Fibroblast of lung (primary cell): ENCODE measurements around the gene CLEC16A. TPM values are rescaled to one million over a fixed set of nuclear protein-coding genes. Genes with fewer than 3 reads are reported as not detected.
A peak's percentile ranks its signal among the peaks of the same experiment; 100 is the strongest.

Experiments
- DNase-seq, 2 donors: peaks; one replicate each; pipeline versions ENCODE4 v3.0.0 to v3.0.0-alpha.2; 2010; ENCODE audit warnings: low read depth in 2 of 2
- H2AFZ ChIP-seq: 2 replicates; pipeline ENCODE4 v1.5.1; 2012; ENCODE audit warnings: low read length, control low read depth, inconsistent platforms
- H3K27ac ChIP-seq: 2 replicates; pipeline ENCODE4 v1.5.1; 2011; ENCODE audit warnings: low read length, control low read depth; ENCODE audit not compliant: insufficient read depth
- H3K27me3 ChIP-seq: 2 replicates; pipeline ENCODE4 v1.5.1; 2011; ENCODE audit warnings: mild to moderate bottlenecking, low read length; ENCODE audit not compliant: control insufficient read depth, insufficient read depth
- H3K36me3 ChIP-seq: 2 replicates; pipeline ENCODE4 v1.5.1; 2011; ENCODE audit warnings: low read length; ENCODE audit not compliant: control insufficient read depth, insufficient read depth
- H3K4me1 ChIP-seq: 2 replicates; pipeline ENCODE4 v1.5.1; 2011; ENCODE audit warnings: low read length; ENCODE audit not compliant: control insufficient read depth, insufficient read depth; ENCODE audit errors: extremely low read depth
- H3K4me2 ChIP-seq: 2 replicates; pipeline ENCODE4 v1.5.1; 2011; ENCODE audit warnings: low read length, control low read depth; ENCODE audit not compliant: insufficient read depth; ENCODE audit errors: extremely low read depth
- H3K4me3 ChIP-seq, 4 experiments: fragments of 200-600 bp in 1 of 4; sonication (generic) in 1 of 4; replicated peaks in 1 of 4; 2 replicates each; pipeline ENCODE4 v1.5.1; 2011 to 2016; ENCODE audit warnings: low read length in 4 of 4, low read depth in 3 of 4, mild to moderate bottlenecking in 3 of 4, control low read depth in 2 of 4, inconsistent platforms in 1 of 4, mixed read lengths in 1 of 4; ENCODE audit not compliant: insufficient read depth in 1 of 4; ENCODE audit errors: control extremely low read depth in 1 of 4
- H3K79me2 ChIP-seq: 2 replicates; pipeline ENCODE4 v1.5.1; 2012; ENCODE audit warnings: mild to moderate bottlenecking, low read length, inconsistent platforms; ENCODE audit not compliant: control insufficient read depth, insufficient read depth
- H3K9ac ChIP-seq: 2 replicates; pipeline ENCODE4 v1.5.1; 2011; ENCODE audit warnings: mild to moderate bottlenecking, low read length, control low read depth; ENCODE audit not compliant: insufficient read depth
- H3K9me3 ChIP-seq: 2 replicates; pipeline ENCODE4 v1.5.1; 2012; ENCODE audit warnings: low read depth, low read length; ENCODE audit not compliant: control insufficient read depth, insufficient read depth
- H4K20me1 ChIP-seq: 2 replicates; pipeline ENCODE4 v1.5.1; 2011; ENCODE audit warnings: low read length; ENCODE audit not compliant: control insufficient read depth, insufficient read depth; ENCODE audit errors: extremely low read depth
- EZH2 ChIP-seq: IDR thresholded peaks from 2 replicates; pipeline ENCODE4 v1.5.1; 2012; ENCODE audit warnings: low read length, control low read depth, mild to moderate bottlenecking; ENCODE audit errors: missing control alignments
- polyA plus RNA-seq, 2 donors: library from polyadenylated mRNA; depleted of rRNA in 1 of 2; stranded (reverse) in 1 of 2; unstranded in 1 of 2; fragments of >200 nt; gene quantifications; 2 replicates each; pipeline ENCODE4 v1.2.1, GENCODE V29; 2011 to 2012; ENCODE audit warnings: missing spikeins in 1 of 2
- total RNA-seq: library from RNA; depleted of rRNA; stranded (reverse); fragments of >200 nt; gene quantifications from 2 replicates; pipeline ENCODE4 v1.2.1, GENCODE V29; 2014
- TF ChIP-seq, protein P1 (sequence below), 2 donors: IDR thresholded peaks in 1 of 2; conservative IDR thresholded peaks in 1 of 2; 1 replicate in 1 of 2; 2 replicates in 1 of 2; pipeline ENCODE4 v1.5.1; 2011 to 2012; ENCODE audit warnings: low read length in 2 of 2, control low read depth in 1 of 2, inconsistent platforms in 1 of 2, low read depth in 1 of 2, mild to moderate bottlenecking in 1 of 2

Gene CLEC16A
- total and polyA plus RNA-seq, 2 donors (not counting 1 experiment from before 2014, with no cell fraction given) = 9.1 to 22.0 TPM

DNA sequence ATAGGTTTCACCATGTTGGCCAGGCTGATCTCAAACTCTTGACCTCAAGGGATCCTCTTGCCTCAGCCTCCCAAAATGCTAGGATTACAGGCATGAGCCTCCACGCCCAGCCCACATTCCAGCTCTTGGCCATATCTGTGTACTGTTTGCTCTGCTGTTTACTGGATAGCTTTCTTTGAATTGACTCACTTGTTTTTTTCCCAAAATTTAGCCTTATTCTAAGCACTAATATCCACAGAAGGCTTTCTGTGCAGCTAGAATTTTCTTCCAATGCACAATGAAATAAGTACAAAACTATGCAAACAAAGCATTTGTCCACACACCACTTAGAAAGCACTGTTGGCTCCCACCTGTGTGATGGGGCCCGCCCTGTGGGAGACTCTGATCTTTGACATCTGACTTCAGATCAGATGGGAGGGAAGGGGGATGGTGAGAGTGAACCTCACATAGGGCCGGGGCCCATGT lies 72.2 kb downstream of the CLEC16A start:
- DNase-seq = no peak
- H3K4me2 ChIP-seq = no peak overlapping the region
- peaks cover 8% of the 10 kb centered on the region for H3K4me1 ChIP-seq
- H3K27ac ChIP-seq = no peak overlapping the region
- no peaks in the 10 kb centered on the region for H3K27me3 ChIP-seq
- H4K20me1 ChIP-seq = no peaks in the 10 kb centered on the region
- H3K9me3 ChIP-seq = no peaks in the 10 kb centered on the region
- TF ChIP-seq EZH2 = no peak
- TF ChIP-seq, protein P1, sequence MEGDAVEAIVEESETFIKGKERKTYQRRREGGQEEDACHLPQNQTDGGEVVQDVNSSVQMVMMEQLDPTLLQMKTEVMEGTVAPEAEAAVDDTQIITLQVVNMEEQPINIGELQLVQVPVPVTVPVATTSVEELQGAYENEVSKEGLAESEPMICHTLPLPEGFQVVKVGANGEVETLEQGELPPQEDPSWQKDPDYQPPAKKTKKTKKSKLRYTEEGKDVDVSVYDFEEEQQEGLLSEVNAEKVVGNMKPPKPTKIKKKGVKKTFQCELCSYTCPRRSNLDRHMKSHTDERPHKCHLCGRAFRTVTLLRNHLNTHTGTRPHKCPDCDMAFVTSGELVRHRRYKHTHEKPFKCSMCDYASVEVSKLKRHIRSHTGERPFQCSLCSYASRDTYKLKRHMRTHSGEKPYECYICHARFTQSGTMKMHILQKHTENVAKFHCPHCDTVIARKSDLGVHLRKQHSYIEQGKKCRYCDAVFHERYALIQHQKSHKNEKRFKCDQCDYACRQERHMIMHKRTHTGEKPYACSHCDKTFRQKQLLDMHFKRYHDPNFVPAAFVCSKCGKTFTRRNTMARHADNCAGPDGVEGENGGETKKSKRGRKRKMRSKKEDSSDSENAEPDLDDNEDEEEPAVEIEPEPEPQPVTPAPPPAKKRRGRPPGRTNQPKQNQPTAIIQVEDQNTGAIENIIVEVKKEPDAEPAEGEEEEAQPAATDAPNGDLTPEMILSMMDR (conservative IDR thresholded peaks at IDR 0.05 in 1 of 2, IDR thresholded peaks at IDR 0.05 in 1 of 2; ENCODE audit: low read depth in 1 of 2, low read length in 2 of 2) = no peak
- no peak overlapping the region for H3K4me3 ChIP-seq
- no peaks in the 10 kb centered on the region for H3K79me2 ChIP-seq
- no peaks in the 10 kb centered on the region for H3K36me3 ChIP-seq
- H3K9ac ChIP-seq = no peak overlapping the region
- no peak overlapping the region for H2AFZ ChIP-seq

DNA sequence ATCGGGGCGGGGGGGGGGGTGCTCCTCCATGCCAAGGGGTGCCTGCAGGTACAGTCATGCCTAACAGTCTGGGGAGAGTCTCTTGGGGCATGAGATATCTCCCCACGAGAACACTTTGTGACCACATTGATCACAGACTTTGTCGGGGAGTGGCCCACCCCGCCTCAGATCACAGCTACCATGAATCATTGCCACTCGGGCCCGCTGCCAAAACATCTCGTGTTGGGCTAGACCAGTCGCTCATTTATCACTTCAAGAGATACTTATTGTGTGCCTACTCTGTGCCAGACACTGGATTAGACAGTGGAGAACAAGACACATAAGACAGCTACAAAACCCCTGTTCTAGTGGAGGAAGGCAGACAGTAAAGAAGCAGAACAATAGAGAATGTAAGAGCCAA lies 72.6 kb downstream of the CLEC16A start:
- Histone ChIP-seq H3K27ac (no peak overlapping the region), H3K4me1 (peaks cover 8% of the 10 kb centered on the region), H3K9me3 (no peaks in the 10 kb centered on the region), H4K20me1 (no peaks in the 10 kb centered on the region), H3K4me2 (no peak overlapping the region), H3K79me2 (no peaks in the 10 kb centered on the region), H2AFZ (no peak overlapping the region), H3K4me3 (no peak overlapping the region), H3K9ac (no peak overlapping the region), H3K27me3 (no peaks in the 10 kb centered on the region), H3K36me3 (no peaks in the 10 kb centered on the region)
- DNase-seq = peak; percentile 64 to 75
- TF ChIP-seq, protein P1 (conservative IDR thresholded peaks at IDR 0.05 in 1 of 2, IDR thresholded peaks at IDR 0.05 in 1 of 2; ENCODE audit: low read depth in 1 of 2, low read length in 2 of 2) = no peak
- no peak for TF ChIP-seq EZH2

DNA sequence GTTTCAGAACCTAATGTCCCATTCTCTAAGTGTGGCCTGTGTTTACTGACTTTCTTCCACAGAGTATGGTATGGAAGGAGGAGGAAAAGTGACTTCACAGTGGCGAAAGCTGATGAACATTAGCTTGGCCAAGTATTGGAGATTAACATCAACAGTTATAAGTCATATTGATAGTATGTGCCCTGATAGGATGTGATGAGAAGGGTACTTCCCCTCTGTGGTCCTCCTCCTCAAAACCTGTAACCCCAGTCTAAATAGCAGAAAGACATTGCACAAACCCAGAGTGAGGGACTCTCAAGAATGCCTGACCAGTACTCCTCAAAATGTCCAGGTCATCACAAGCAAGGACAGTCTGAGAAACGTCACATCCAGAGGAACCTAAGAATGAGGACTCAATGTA lies 73.1 kb downstream of the CLEC16A start:
- DNase-seq = no peak
- Histone ChIP-seq H3K27me3 (no peaks in the 10 kb centered on the region), H3K4me2 (no peak overlapping the region), H3K4me3 (no peak overlapping the region), H3K4me1 (peaks cover 8% of the 10 kb centered on the region), H4K20me1 (no peaks in the 10 kb centered on the region), H3K79me2 (no peaks in the 10 kb centered on the region), H3K9ac (no peak overlapping the region), H3K36me3 (no peaks in the 10 kb centered on the region), H3K27ac (no peak overlapping the region), H2AFZ (no peak overlapping the region), H3K9me3 (no peaks in the 10 kb centered on the region)
- TF ChIP-seq, protein P1 (conservative IDR thresholded peaks at IDR 0.05 in 1 of 2, IDR thresholded peaks at IDR 0.05 in 1 of 2; ENCODE audit: low read depth in 1 of 2, low read length in 2 of 2) = no peak
- no peak for TF ChIP-seq EZH2
